SU-DHL-6 (cell line): ENCODE results near the gene RYR2.

Experiments used
- EZH2phosphoT487 ChIP-seq: fragments of 200-600 bp; sonication (generic), shearing (Covaris generic); conservative IDR thresholded peaks from 2 replicates; pipeline ENCODE4 v1.6.1; 2018; ENCODE audit warnings: mild to moderate bottlenecking, antibody characterized with exemption, low read length, moderate library complexity, mixed read lengths
- TF ChIP-seq, protein P1 (sequence below): fragments of 200-600 bp; sonication (generic); IDR thresholded peaks from one replicate; pipeline ENCODE4 v1.5.1; 2017; ENCODE audit warnings: antibody characterized with exemption, mild to moderate bottlenecking, low read length, moderate library complexity; ENCODE audit not compliant: insufficient read depth, poor library complexity, severe bottlenecking

DNA sequence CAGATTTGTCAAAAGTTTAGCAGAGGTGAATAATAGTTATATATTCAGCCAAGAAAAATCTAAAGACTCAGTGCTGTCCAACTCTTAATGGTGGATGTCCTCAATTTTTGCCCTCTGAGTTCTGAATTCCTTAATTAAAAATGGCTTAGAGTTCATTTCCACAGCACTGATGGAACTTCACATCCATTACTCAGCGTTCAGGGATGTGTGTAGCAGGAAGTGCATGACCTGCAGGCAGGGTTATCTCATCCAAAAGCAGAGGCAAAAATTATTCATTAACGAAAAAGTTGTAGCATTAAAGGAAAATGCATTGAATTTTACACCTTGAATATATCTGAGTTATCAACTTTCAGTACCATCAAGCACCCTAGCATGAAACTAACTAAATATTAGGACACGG, 752.1 kb downstream of the RYR2 start:
- TF ChIP-seq, protein P1, sequence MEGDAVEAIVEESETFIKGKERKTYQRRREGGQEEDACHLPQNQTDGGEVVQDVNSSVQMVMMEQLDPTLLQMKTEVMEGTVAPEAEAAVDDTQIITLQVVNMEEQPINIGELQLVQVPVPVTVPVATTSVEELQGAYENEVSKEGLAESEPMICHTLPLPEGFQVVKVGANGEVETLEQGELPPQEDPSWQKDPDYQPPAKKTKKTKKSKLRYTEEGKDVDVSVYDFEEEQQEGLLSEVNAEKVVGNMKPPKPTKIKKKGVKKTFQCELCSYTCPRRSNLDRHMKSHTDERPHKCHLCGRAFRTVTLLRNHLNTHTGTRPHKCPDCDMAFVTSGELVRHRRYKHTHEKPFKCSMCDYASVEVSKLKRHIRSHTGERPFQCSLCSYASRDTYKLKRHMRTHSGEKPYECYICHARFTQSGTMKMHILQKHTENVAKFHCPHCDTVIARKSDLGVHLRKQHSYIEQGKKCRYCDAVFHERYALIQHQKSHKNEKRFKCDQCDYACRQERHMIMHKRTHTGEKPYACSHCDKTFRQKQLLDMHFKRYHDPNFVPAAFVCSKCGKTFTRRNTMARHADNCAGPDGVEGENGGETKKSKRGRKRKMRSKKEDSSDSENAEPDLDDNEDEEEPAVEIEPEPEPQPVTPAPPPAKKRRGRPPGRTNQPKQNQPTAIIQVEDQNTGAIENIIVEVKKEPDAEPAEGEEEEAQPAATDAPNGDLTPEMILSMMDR, result no peak
- no peak for TF ChIP-seq EZH2phosphoT487
